H1 (cell line): ENCODE data around the gene CHI3L2. TPM values are rescaled to one million over a fixed set of nuclear protein-coding genes. Genes with fewer than 3 reads are reported as not detected.

Experiments used
- CTCF ChIA-PET: fragments of 300-600 bp; sonication (Branson Sonifier 250); formaldehyde crosslinking; loops from one replicate; lab custom pipeline; 2021; ENCODE audit not compliant: partially characterized antibody; lab: Charles Lee
- POLR2A ChIA-PET: fragments of 300-600 bp; sonication (Branson Sonifier 250); formaldehyde crosslinking; loops from one replicate; lab custom pipeline; 2021; ENCODE audit warnings: inconsistent platforms; ENCODE audit not compliant: partially characterized antibody; lab: Charles Lee
- DNase-seq, 2 experiments: peaks; one replicate each; pipeline versions ENCODE4 v3.0.0 to v3.0.0-alpha.2; 2010 to 2022; ENCODE audit warnings: low spot score in 2 of 2, low read depth in 1 of 2, mixed read lengths in 1 of 2
- FAIRE-seq: peaks from 2 replicates; lab custom pipeline; 2011; peaks lifted over from hg19 to GRCh38; lab: Jason Lieb, UNC
- H2AFZ ChIP-seq: 2 replicates; pipeline ENCODE4 v1.8.1; 2012; ENCODE audit warnings: low read length, inconsistent platforms
- H2AK5ac ChIP-seq: 2 replicates; pipeline ENCODE4 v1.6.1; 2013; ENCODE audit warnings: low read depth, low read length
- H2BK120ac ChIP-seq: replicated peaks from 2 replicates; pipeline ENCODE3; 2013; ENCODE audit warnings: low read depth, low read length, inconsistent platforms
- H2BK12ac ChIP-seq: 2 replicates; pipeline ENCODE4 v1.6.1; 2013; ENCODE audit warnings: low read depth, low read length
- H2BK15ac ChIP-seq: 2 replicates; pipeline ENCODE4 v1.6.1; 2013; ENCODE audit warnings: low read length
- H2BK20ac ChIP-seq: 2 replicates; pipeline ENCODE4 v1.6.1; 2013; ENCODE audit warnings: low read length
- H2BK5ac ChIP-seq: 2 replicates; pipeline ENCODE4 v1.6.1; 2013; ENCODE audit warnings: low read depth, low read length
- H3K14ac ChIP-seq: 2 replicates; pipeline ENCODE4 v1.6.1; 2013; ENCODE audit warnings: inconsistent platforms; ENCODE audit not compliant: insufficient read length
- H3K18ac ChIP-seq: 2 replicates; pipeline ENCODE4 v1.6.1; 2013; ENCODE audit warnings: low read length; ENCODE audit errors: extremely low read depth
- H3K23ac ChIP-seq: 2 replicates; pipeline ENCODE4 v1.6.1; 2013; ENCODE audit warnings: inconsistent platforms; ENCODE audit not compliant: insufficient read length
- H3K23me2 ChIP-seq: 2 replicates; pipeline ENCODE4 v1.6.1; 2013; ENCODE audit warnings: low read depth, low read length
- H3K27ac ChIP-seq: 2 replicates; pipeline ENCODE4 v1.6.1; 2011; ENCODE audit warnings: low read depth, low read length, inconsistent platforms
- H3K27me3 ChIP-seq, 4 experiments: replicated peaks in 1 of 4; 1 replicate in 1 of 4; 2 replicates in 3 of 4; pipeline versions ENCODE4 v1.6.1 to v1.8.1; 2011 to 2013; ENCODE audit warnings: low read length in 3 of 4, mild to moderate bottlenecking in 3 of 4, inconsistent platforms in 2 of 4, mixed read lengths in 2 of 4, moderate library complexity in 1 of 4; ENCODE audit not compliant: control insufficient read depth in 3 of 4, insufficient read depth in 3 of 4; ENCODE audit errors: extremely low read depth in 1 of 4
- H3K36me3 ChIP-seq, 4 experiments: 2 replicates each; pipeline versions ENCODE4 v1.6.1 to v1.8.1; 2011 to 2013; ENCODE audit warnings: mild to moderate bottlenecking in 4 of 4, low read length in 3 of 4, moderate library complexity in 2 of 4, control low read depth in 1 of 4, inconsistent platforms in 1 of 4; ENCODE audit not compliant: insufficient read depth in 4 of 4, control insufficient read depth in 2 of 4
- H3K4ac ChIP-seq: replicated peaks from 2 replicates; pipeline ENCODE3; 2013; ENCODE audit warnings: low read length, low read depth, mixed read lengths, inconsistent platforms; ENCODE audit not compliant: insufficient read length
- H3K4me1 ChIP-seq, 4 experiments: replicated peaks in 1 of 4; 1 replicate in 1 of 4; 2 replicates in 3 of 4; pipeline versions ENCODE4 v1.6.1 to v1.8.1; 2011 to 2013; ENCODE audit warnings: low read length in 3 of 4, inconsistent platforms in 2 of 4, mixed read lengths in 1 of 4; ENCODE audit not compliant: insufficient read depth in 4 of 4, control insufficient read depth in 3 of 4
- H3K4me2 ChIP-seq, 2 experiments: 2 replicates each; pipeline versions ENCODE4 v1.6.1 to v1.8.1; 2011 to 2013; ENCODE audit warnings: low read depth in 2 of 2, low read length in 2 of 2, control low read depth in 1 of 2, inconsistent platforms in 1 of 2, mild to moderate bottlenecking in 1 of 2; ENCODE audit not compliant: insufficient read depth in 1 of 2
- H3K4me3 ChIP-seq, 4 experiments: fragments of 200-600, 300-600 bp in 1 of 4; sonication (generic), shearing (Covaris generic), sonication (Bioruptor Twin) in 1 of 4; 2 replicates each; pipeline versions ENCODE4 v1.5.1 to v1.8.1; 2011 to 2016; ENCODE audit warnings: low read length in 4 of 4, low read depth in 3 of 4, control low read depth in 2 of 4, inconsistent platforms in 2 of 4, mild to moderate bottlenecking in 2 of 4, mixed read lengths in 1 of 4, moderate library complexity in 1 of 4; ENCODE audit not compliant: insufficient read depth in 2 of 4; ENCODE audit errors: extremely low read depth in 1 of 4
- H3K56ac ChIP-seq: replicated peaks from 2 replicates; pipeline ENCODE3; 2013; ENCODE audit warnings: low read depth, mild to moderate bottlenecking, mixed read lengths, low read length, inconsistent platforms; ENCODE audit not compliant: insufficient read length
- H3K79me1 ChIP-seq: 2 replicates; pipeline ENCODE4 v1.6.1; 2013; ENCODE audit warnings: low read depth, low read length, control low read depth
- H3K79me2 ChIP-seq, 2 experiments: 2 replicates each; pipeline versions ENCODE4 v1.6.1 to v1.8.1; 2012 to 2013; ENCODE audit warnings: low read length in 2 of 2, mild to moderate bottlenecking in 2 of 2, inconsistent platforms in 1 of 2; ENCODE audit not compliant: insufficient read depth in 2 of 2, control insufficient read depth in 1 of 2
- H3K9ac ChIP-seq, 4 experiments: replicated peaks in 1 of 4; 1 replicate in 1 of 4; 2 replicates in 3 of 4; pipeline versions ENCODE4 v1.6.1 to v1.8.1; 2011 to 2013; ENCODE audit warnings: low read depth in 3 of 4, low read length in 3 of 4, control low read depth in 2 of 4, mild to moderate bottlenecking in 2 of 4, moderate library complexity in 2 of 4, inconsistent platforms in 1 of 4; ENCODE audit errors: extremely low read depth in 1 of 4
- H3K9me3 ChIP-seq, 2 experiments: 2 replicates each; pipeline versions ENCODE4 v1.6.1 to v1.8.1; 2012 to 2013; ENCODE audit warnings: mild to moderate bottlenecking in 2 of 2, moderate library complexity in 2 of 2, control low read depth in 1 of 2, inconsistent platforms in 1 of 2, low read depth in 1 of 2, low read length in 1 of 2, mixed read lengths in 1 of 2; ENCODE audit not compliant: insufficient read depth in 2 of 2
- H4K20me1 ChIP-seq, 2 experiments: replicated peaks in 1 of 2; 2 replicates each; pipeline versions ENCODE3 to v1.8.1; 2011 to 2013; ENCODE audit warnings: inconsistent platforms in 2 of 2, low read length in 2 of 2, mild to moderate bottlenecking in 1 of 2; ENCODE audit not compliant: insufficient read depth in 2 of 2, control insufficient read depth in 1 of 2
- H4K5ac ChIP-seq: 2 replicates; pipeline ENCODE4 v1.6.1; 2013; ENCODE audit warnings: low read length, low read depth, mixed read lengths, inconsistent platforms; ENCODE audit not compliant: insufficient read length
- H4K8ac ChIP-seq: 2 replicates; pipeline ENCODE4 v1.8.0; 2013; ENCODE audit warnings: mild to moderate bottlenecking, moderate library complexity, low read length, inconsistent platforms; ENCODE audit not compliant: insufficient read depth; ENCODE audit errors: extremely low read depth
- H4K91ac ChIP-seq: replicated peaks from 2 replicates; pipeline ENCODE3; 2013; ENCODE audit warnings: low read length, mixed read lengths, inconsistent platforms; ENCODE audit not compliant: insufficient read length
- CHD2 ChIP-seq: IDR thresholded peaks from 2 replicates; pipeline ENCODE4 v1.6.1; 2012; ENCODE audit warnings: low read length, improper control_type of control experiment
- JUND ChIP-seq: IDR thresholded peaks from 2 replicates; pipeline ENCODE4 v1.6.1; 2011; ENCODE audit warnings: mild to moderate bottlenecking, improper control_type of control experiment, low read length
- RAD21 ChIP-seq, 2 experiments: IDR thresholded peaks in 1 of 2; conservative IDR thresholded peaks in 1 of 2; 2 replicates each; pipeline ENCODE4 v1.6.1; 2011; ENCODE audit warnings: low read depth in 2 of 2, low read length in 2 of 2, improper control_type of control experiment in 1 of 2, inconsistent platforms in 1 of 2, mild to moderate bottlenecking in 1 of 2, moderate library complexity in 1 of 2
- WGBS, 2 experiments: shearing (Covaris generic) in 1 of 2; methylation state at CpG; one replicate each; pipeline versions ENCODE4 v1.1.6 to v1.1.7; 2013 to 2015; ENCODE audit warnings: low lambda C conversion rate in 2 of 2, mixed read lengths in 2 of 2, inconsistent platforms in 1 of 2, low coverage in 1 of 2, missing lambda C conversion rate in 1 of 2; ENCODE audit not compliant: insufficient replicate concordance in 2 of 2, insufficient coverage in 1 of 2, insufficient read length in 1 of 2; ENCODE audit errors: extremely low coverage in 1 of 2, missing lambda C conversion rate in 1 of 2; 5-methylcytosine and 5-hydroxymethylcytosine counted together
- polyA plus RNA-seq, 7 experiments: library from polyadenylated mRNA; depleted of rRNA in 3 of 7; stranded (reverse) in 5 of 7; unstranded in 2 of 7; fragments of >200 nt in 5 of 7; fragments of 200-250 nt in 2 of 7; gene quantifications; 1 replicate in 5 of 7; 2 replicates in 1 of 7; 4 replicates in 1 of 7; pipeline versions ENCODE4 v1.2.1 to v1.2.3, GENCODE V29; 2011 to 2013; ENCODE audit warnings: missing spikeins in 2 of 7, mixed read lengths in 2 of 7
- total RNA-seq: library from RNA; stranded (reverse); fragmentation: NEBNext Ultra II Directional; extraction: Animal tissue kit (Norgen Biotek cat#: 25700); gene quantifications from 2 replicates; pipeline ENCODE4 v1.2.1, GENCODE V29; 2021
- TF ChIP-seq, protein P1 (sequence below): IDR thresholded peaks from 2 replicates; pipeline ENCODE4 v1.6.1; 2012; ENCODE audit warnings: inconsistent platforms
- TF ChIP-seq, protein P2 (sequence below), 3 experiments: IDR thresholded peaks; 1 replicate in 2 of 3; 2 replicates in 1 of 3; pipeline versions ENCODE4 v1.5.1 to v1.6.1; 2011; ENCODE audit warnings: low read length in 3 of 3, mild to moderate bottlenecking in 3 of 3, inconsistent platforms in 2 of 3, low read depth in 1 of 3, moderate library complexity in 1 of 3; ENCODE audit not compliant: insufficient read depth in 1 of 3; ENCODE audit errors: control extremely low read depth in 1 of 3

Gene CHI3L2
- total and polyA plus RNA-seq, 2 of the 8 experiments (the other 6 are each of a cell fraction or from before 2014, with no cell fraction given) = not detected

DNA sequence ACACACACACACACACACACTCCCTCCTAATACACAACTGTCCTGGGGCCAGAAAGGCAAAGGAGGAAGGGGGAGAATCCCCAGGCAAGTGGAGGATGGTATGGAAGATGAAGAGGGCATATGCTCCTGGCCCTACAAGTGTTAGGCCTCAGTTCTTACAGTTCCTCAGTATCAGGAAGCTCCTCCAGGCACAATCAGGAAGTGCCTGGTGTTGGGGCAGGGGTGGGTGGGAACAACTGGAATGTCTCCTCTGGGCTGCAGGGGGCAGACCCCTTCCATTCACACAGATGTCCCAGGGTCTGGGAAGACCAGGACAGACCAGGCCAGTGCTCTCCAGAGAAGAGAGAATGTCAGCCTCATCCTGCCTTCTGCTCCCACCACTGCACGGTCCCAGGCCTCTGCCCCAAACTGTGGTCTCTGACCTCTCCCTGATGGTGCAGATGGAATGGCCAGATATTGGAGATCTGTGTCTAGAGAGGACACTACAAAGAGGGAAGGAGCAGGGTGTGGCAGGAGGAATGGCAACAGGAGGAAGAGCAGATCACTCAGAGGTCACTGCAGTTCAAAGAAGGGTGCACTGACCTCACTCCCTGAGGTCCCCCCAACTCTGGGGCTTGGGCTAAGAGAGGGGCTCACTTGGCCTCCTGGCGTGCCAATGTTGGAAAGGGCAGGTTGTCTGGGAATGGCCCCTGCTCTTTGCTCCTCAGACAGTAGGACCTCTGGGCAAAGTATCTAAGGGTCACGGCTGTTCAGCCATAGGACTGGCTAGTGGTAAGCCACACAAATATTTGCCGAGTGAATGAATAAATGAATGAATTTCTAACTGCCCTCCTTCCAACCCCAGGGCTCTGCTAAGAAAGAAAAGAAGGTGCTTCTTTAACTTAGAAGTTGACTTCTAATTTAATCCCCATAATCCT lies 24.5 kb upstream of the CHI3L2 start:
- H3K79me2 ChIP-seq = no peaks in the 10 kb centered on the region
- H4K8ac ChIP-seq = peak overlapping the region; percentile 53; the same call in 1 of the 2 replicates
- DNase-seq (no peak), FAIRE-seq (no peak)
- H3K56ac ChIP-seq = no peak overlapping the region
- no peaks in the 10 kb centered on the region for H3K79me1 ChIP-seq
- no peak overlapping the region for H4K5ac ChIP-seq
- no peak overlapping the region for H3K27ac ChIP-seq
- no peaks in the 10 kb centered on the region; the same call in 1 of the 2 replicates for H3K23me2 ChIP-seq
- 90% methylated on average over 4 of the region's 4 CpGs; no CpG with 5 or more reads in 1 of the 2 experiments for WGBS, 2 experiments
- no peak overlapping the region for H3K4ac ChIP-seq
- H3K27me3 ChIP-seq = peaks cover 16 to 33% (median 27%) of the 10 kb centered on the region in 4 experiments
- H2BK5ac ChIP-seq = no peak overlapping the region; the same call in 1 of the 2 replicates
- ChIA-PET CTCF (interaction anchor here (1.0 kb wide), 2 partner anchors 16 to 20 kb away, joined by 3 read pairs; no protein-coding TSS in a partner anchor), POLR2A (interaction anchor here (0.7 to 1.5 kb wide), 2 partner anchors 10 to 64 kb away, joined by 3 read pairs; partner anchors contain the start of gene DRAM2)
- H3K36me3 ChIP-seq = no peaks in the 10 kb centered on the region
- no peak overlapping the region for H3K18ac ChIP-seq
- no peak overlapping the region for H3K23ac ChIP-seq
- H3K9me3 ChIP-seq = no peaks in the 10 kb centered on the region
- H2BK20ac ChIP-seq = no peak overlapping the region
- H2BK120ac ChIP-seq = no peak overlapping the region
- no peak overlapping the region; a peak in 1 of 7 replicates for H3K9ac ChIP-seq
- H2BK12ac ChIP-seq = peak overlapping the region; percentile 40; the same call in 1 of the 2 replicates
- H2AK5ac ChIP-seq = no peak overlapping the region
- H3K14ac ChIP-seq = no peak overlapping the region
- H2BK15ac ChIP-seq = peak overlapping the region; percentile 88; the same call in 1 of the 2 replicates
- H4K91ac ChIP-seq = peak overlapping the region; percentile 76
- no peaks in the 10 kb centered on the region for H4K20me1 ChIP-seq
- peaks cover 0 to 2% (median 1%) of the 10 kb centered on the region in 4 experiments; a peak in 2 of 7 replicates for H3K4me1 ChIP-seq
- peak overlapping the region in 1 of 2 experiments; percentile 56; a peak in 2 of 4 replicates for H3K4me2 ChIP-seq
- no peak overlapping the region for H2AFZ ChIP-seq
- peak overlapping the region in 2 of 4 experiments; percentile 25 to 60; a peak in 1 of 8 replicates for H3K4me3 ChIP-seq
- TF ChIP-seq, protein P1, sequence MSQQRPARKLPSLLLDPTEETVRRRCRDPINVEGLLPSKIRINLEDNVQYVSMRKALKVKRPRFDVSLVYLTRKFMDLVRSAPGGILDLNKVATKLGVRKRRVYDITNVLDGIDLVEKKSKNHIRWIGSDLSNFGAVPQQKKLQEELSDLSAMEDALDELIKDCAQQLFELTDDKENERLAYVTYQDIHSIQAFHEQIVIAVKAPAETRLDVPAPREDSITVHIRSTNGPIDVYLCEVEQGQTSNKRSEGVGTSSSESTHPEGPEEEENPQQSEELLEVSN = no peak
- TF ChIP-seq JUND = no peak
- TF ChIP-seq, protein P2, sequence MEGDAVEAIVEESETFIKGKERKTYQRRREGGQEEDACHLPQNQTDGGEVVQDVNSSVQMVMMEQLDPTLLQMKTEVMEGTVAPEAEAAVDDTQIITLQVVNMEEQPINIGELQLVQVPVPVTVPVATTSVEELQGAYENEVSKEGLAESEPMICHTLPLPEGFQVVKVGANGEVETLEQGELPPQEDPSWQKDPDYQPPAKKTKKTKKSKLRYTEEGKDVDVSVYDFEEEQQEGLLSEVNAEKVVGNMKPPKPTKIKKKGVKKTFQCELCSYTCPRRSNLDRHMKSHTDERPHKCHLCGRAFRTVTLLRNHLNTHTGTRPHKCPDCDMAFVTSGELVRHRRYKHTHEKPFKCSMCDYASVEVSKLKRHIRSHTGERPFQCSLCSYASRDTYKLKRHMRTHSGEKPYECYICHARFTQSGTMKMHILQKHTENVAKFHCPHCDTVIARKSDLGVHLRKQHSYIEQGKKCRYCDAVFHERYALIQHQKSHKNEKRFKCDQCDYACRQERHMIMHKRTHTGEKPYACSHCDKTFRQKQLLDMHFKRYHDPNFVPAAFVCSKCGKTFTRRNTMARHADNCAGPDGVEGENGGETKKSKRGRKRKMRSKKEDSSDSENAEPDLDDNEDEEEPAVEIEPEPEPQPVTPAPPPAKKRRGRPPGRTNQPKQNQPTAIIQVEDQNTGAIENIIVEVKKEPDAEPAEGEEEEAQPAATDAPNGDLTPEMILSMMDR (IDR thresholded peaks at IDR 0.05; ENCODE audit: control extremely low read depth in 1 of 3, insufficient read depth in 1 of 3, low read depth in 1 of 3, low read length in 3 of 3) = 0 out of 4 replicates have a peak, but pooled peaks of 1 of the 3 experiments have one; percentile 7
- no peak for TF ChIP-seq CHD2
- peak in 1 of 2 experiments; percentile 29; a peak in 2 of 4 replicates for TF ChIP-seq RAD21 (IDR thresholded peaks at IDR 0.05 in 1 of 2, conservative IDR thresholded peaks at IDR 0.05 in 1 of 2; ENCODE audit: low read depth in 2 of 2, low read length in 2 of 2)
